ENCODE measurements around the gene KLHL21.
"Not testable (repeated sequence)": the region's sequence is repeated elsewhere in the genome, so short reads cannot be mapped to it uniquely, and the experiment has no call there.

KLHL21 gene

GRCh38 chr1:6638226-6638625 lies 35.6 kb upstream of the KLHL21 start:
- DNase-seq (ENCODE audit: extremely low spot score) = no peak
- TF ChIP-seq BHLHE40 (IDR thresholded peaks at IDR 0.05; ENCODE audit: borderline replicate concordance) = no peak
- TF ChIP-seq SP1 (IDR thresholded peaks at IDR 0.05) = no peak
- TF ChIP-seq PKNOX1 (IDR thresholded peaks at IDR 0.05) = no peak
- no peak for TF ChIP-seq ELF4 (IDR thresholded peaks at IDR 0.05)
- no peak for TF ChIP-seq CTBP1 (IDR thresholded peaks at IDR 0.05; ENCODE audit: borderline replicate concordance)
- no peak for TF ChIP-seq HDGF (IDR thresholded peaks at IDR 0.05; ENCODE audit: borderline replicate concordance)
- no peak for TF ChIP-seq ARNT (IDR thresholded peaks at IDR 0.05)
- TF ChIP-seq FOXK2 (IDR thresholded peaks at IDR 0.05) = no peak
- no peak for TF ChIP-seq NFRKB (IDR thresholded peaks at IDR 0.05)
- TF ChIP-seq FOXM1 (IDR thresholded peaks at IDR 0.05; ENCODE audit: borderline replicate concordance) = no peak
- no peak for TF ChIP-seq FOXA1 (IDR thresholded peaks at IDR 0.05)
- ChIA-PET CTCF (no interaction called here), POLR2A (no interaction called here)

GRCh38 chr1:6637770-6638169 lies 35.1 kb upstream of the KLHL21 start:
- ChIA-PET POLR2A (no interaction called here), CTCF (no interaction called here)
- no peak for DNase-seq (ENCODE audit: extremely low spot score)
- TF ChIP-seq LEF1 (IDR thresholded peaks at IDR 0.05; ENCODE audit: borderline replicate concordance) = no peak
- no peak for TF ChIP-seq ELF4 (IDR thresholded peaks at IDR 0.05)
- TF ChIP-seq HDGF (IDR thresholded peaks at IDR 0.05; ENCODE audit: borderline replicate concordance) = no peak
- no peak for TF ChIP-seq BHLHE40 (IDR thresholded peaks at IDR 0.05; ENCODE audit: borderline replicate concordance)
- no peak for TF ChIP-seq ARNT (IDR thresholded peaks at IDR 0.05)
- no peak for TF ChIP-seq FOXM1 (IDR thresholded peaks at IDR 0.05; ENCODE audit: borderline replicate concordance)
- no peak for TF ChIP-seq FOXK2 (IDR thresholded peaks at IDR 0.05)
- TF ChIP-seq NFRKB (IDR thresholded peaks at IDR 0.05) = no peak
- TF ChIP-seq TARDBP (IDR thresholded peaks at IDR 0.05) = no peak
- TF ChIP-seq ZNF384 (IDR thresholded peaks at IDR 0.05) = no peak
- no peak for TF ChIP-seq SUZ12 (IDR thresholded peaks at IDR 0.05)
- no peak for TF ChIP-seq CTBP1 (IDR thresholded peaks at IDR 0.05; ENCODE audit: borderline replicate concordance)
- no peak for TF ChIP-seq FOXA1 (IDR thresholded peaks at IDR 0.05)
- TF ChIP-seq SP1 (IDR thresholded peaks at IDR 0.05) = no peak
- no peak for TF ChIP-seq PKNOX1 (IDR thresholded peaks at IDR 0.05)

- ChIA-PET CTCF (interaction anchor here (1.2 kb wide), 1 partner anchor 9 kb away, joined by 3 read pairs; no protein-coding TSS in a partner anchor), POLR2A (interaction anchor here (0.6 kb wide), 1 partner anchor 36 kb away, joined by 3 read pairs; no protein-coding TSS in a partner anchor)
- DNase-seq (ENCODE audit: extremely low spot score) = not testable (repeated sequence)
Measured at GRCh38 chr1:6636778-6637177, 34.1 kb upstream of the KLHL21 start.

- TF ChIP-seq LEF1 (IDR thresholded peaks at IDR 0.05; ENCODE audit: borderline replicate concordance) (no peak), SUZ12 (IDR thresholded peaks at IDR 0.05) (no peak), PKNOX1 (IDR thresholded peaks at IDR 0.05) (no peak), ELF4 (IDR thresholded peaks at IDR 0.05) (no peak), FOXM1 (IDR thresholded peaks at IDR 0.05; ENCODE audit: borderline replicate concordance) (no peak), SP1 (IDR thresholded peaks at IDR 0.05) (no peak), CTBP1 (IDR thresholded peaks at IDR 0.05; ENCODE audit: borderline replicate concordance) (no peak), NFRKB (IDR thresholded peaks at IDR 0.05) (no peak), HDGF (IDR thresholded peaks at IDR 0.05; ENCODE audit: borderline replicate concordance) (no peak), L3MBTL2 (conservative IDR thresholded peaks at IDR 0.05) (no peak), FOXK2 (IDR thresholded peaks at IDR 0.05) (no peak), ZNF384 (IDR thresholded peaks at IDR 0.05) (no peak), FOXA1 (IDR thresholded peaks at IDR 0.05) (no peak), ARNT (IDR thresholded peaks at IDR 0.05) (no peak), BHLHE40 (IDR thresholded peaks at IDR 0.05; ENCODE audit: borderline replicate concordance) (no peak), TARDBP (IDR thresholded peaks at IDR 0.05) (no peak)
- no peak for DNase-seq (ENCODE audit: extremely low spot score)
- POLR2A ChIA-PET = no interaction called here
- CTCF ChIA-PET = interaction anchor here (0.5 to 1.2 kb wide), 2 partner anchors 10 to 25 kb away, joined by 3 read pairs; no protein-coding TSS in a partner anchor
Measured at GRCh38 chr1:6635910-6636760, 33.5 kb upstream of the KLHL21 start.

- no peak for DNase-seq (ENCODE audit: extremely low spot score)
- TF ChIP-seq LEF1 (IDR thresholded peaks at IDR 0.05; ENCODE audit: borderline replicate concordance) = no peak
- no peak for TF ChIP-seq HDGF (IDR thresholded peaks at IDR 0.05; ENCODE audit: borderline replicate concordance)
- TF ChIP-seq NFRKB (IDR thresholded peaks at IDR 0.05) = no peak
- no peak for TF ChIP-seq FOXA1 (IDR thresholded peaks at IDR 0.05)
- ChIA-PET CTCF (interaction anchor here (0.5 to 0.8 kb wide), 5 partner anchors 9 to 280 kb away, joined by 3 to 4 read pairs (median 3); no protein-coding TSS in a partner anchor), POLR2A (interaction anchor here (0.7 to 1.1 kb wide), 2 partner anchors 20 to 32 kb away, joined by 3 to 5 read pairs; partner anchors contain the start of gene KLHL21)
Measured at GRCh38 chr1:6635161-6635909, 32.7 kb upstream of the KLHL21 start.

Data from HEK293T (cell line).